HepG2 (cell line): ENCODE measurements around the gene CKLF. TPM values are rescaled to one million over a fixed set of nuclear protein-coding genes. Genes with fewer than 3 reads are reported as not detected.
A peak's percentile ranks its signal among the peaks of the same experiment; 100 is the strongest.

Experiments used
- AKAP8 ChIP-seq: sonication (generic); formaldehyde crosslinking; IDR thresholded peaks from 2 replicates; pipeline ENCODE4 v1.5.1; 2020; ENCODE audit warnings: mild to moderate bottlenecking, missing genetic modification reagents
- CEBPB ChIP-seq: IDR thresholded peaks from 2 replicates; pipeline ENCODE4 v1.6.1; 2011; ENCODE audit warnings: low read depth, low read length, improper control_type of control experiment, borderline replicate concordance
- GATA4 ChIP-seq: sonication (generic); IDR thresholded peaks from 2 replicates; pipeline ENCODE4 v1.6.1; 2016; ENCODE audit warnings: antibody characterized with exemption, low read depth, borderline replicate concordance
- GLMP ChIP-seq: sonication (generic); formaldehyde crosslinking; IDR thresholded peaks from 2 replicates; pipeline ENCODE4 v1.9.0; 2021; ENCODE audit warnings: missing genetic modification reagents, mild to moderate bottlenecking, borderline replicate concordance
- HNF4G ChIP-seq, 2 experiments: sonication (generic) in 1 of 2; formaldehyde crosslinking in 1 of 2; IDR thresholded peaks; 2 replicates each; pipeline versions ENCODE4 v1.4.0 to v1.6.1; 2011 to 2020; ENCODE audit warnings: borderline replicate concordance in 2 of 2, low read depth in 2 of 2, mild to moderate bottlenecking in 2 of 2, low read length in 1 of 2, missing genetic modification reagents in 1 of 2, moderate library complexity in 1 of 2
- KDM6A ChIP-seq: IDR thresholded peaks from 2 replicates; pipeline ENCODE4 v1.6.1; 2016; ENCODE audit warnings: low read depth
- NFAT5 ChIP-seq: sonication (generic); formaldehyde crosslinking; IDR thresholded peaks from 2 replicates; pipeline ENCODE4 v1.4.0; 2020; ENCODE audit warnings: missing genetic modification reagents
- ZNF432 ChIP-seq: sonication (generic); formaldehyde crosslinking; IDR thresholded peaks from 2 replicates; pipeline ENCODE4 v1.5.0; 2020; ENCODE audit warnings: missing genetic modification reagents, mild to moderate bottlenecking, borderline replicate concordance
- ZNF501 ChIP-seq: sonication (generic); formaldehyde crosslinking; IDR thresholded peaks from 2 replicates; pipeline ENCODE4 v1.5.1; 2020; ENCODE audit warnings: mild to moderate bottlenecking, moderate library complexity, missing genetic modification reagents
- ZNF609 ChIP-seq: sonication (generic); formaldehyde crosslinking; IDR thresholded peaks from 2 replicates; pipeline ENCODE4 v1.4.0; 2020; ENCODE audit warnings: mild to moderate bottlenecking, missing genetic modification reagents, borderline replicate concordance
- ZNF672 ChIP-seq: sonication (generic); formaldehyde crosslinking; IDR thresholded peaks from 2 replicates; pipeline ENCODE4 v1.8.1; 2022; ENCODE audit warnings: missing genetic modification reagents
- polyA plus RNA-seq, 8 experiments: library from polyadenylated mRNA; depleted of rRNA in 3 of 8; stranded (reverse) in 7 of 8; unstranded in 1 of 8; fragments of >200 nt; fragmentation: Illumina TruSeq in 4 of 8; extraction: Trizol in 4 of 8; gene quantifications; 2 replicates each; pipeline versions ENCODE4 v1.2.1 to v1.2.3, GENCODE V29; 2011 to 2016; ENCODE audit warnings: low read depth in 4 of 8, missing spikeins in 1 of 8, mixed read lengths in 1 of 8; ENCODE audit not compliant: insufficient read depth in 1 of 8
- total RNA-seq, 5 experiments: library from RNA; depleted of rRNA; stranded (reverse); fragments of >200 nt; fragmentation: Illumina TruSeq; extraction: Trizol; gene quantifications; 2 replicates each; pipeline ENCODE4 v1.2.3, GENCODE V29; 2016; ENCODE audit warnings: low read depth in 1 of 5
- TF ChIP-seq, protein P1 (sequence below): sonication (generic); formaldehyde crosslinking; IDR thresholded peaks from 2 replicates; pipeline ENCODE4 v1.4.0; 2020; ENCODE audit warnings: missing genetic modification reagents

Gene CKLF
- total and polyA plus RNA-seq, 2 of the 13 experiments (the other 11 are each of a cell fraction or from before 2014, with no cell fraction given), result 120 to 167 TPM

- TF ChIP-seq ZNF609 (CRISPR knock-in tag), result no peak
- no peak for TF ChIP-seq NFAT5 (CRISPR knock-in tag)
- TF ChIP-seq GATA4, result peak; percentile 16; the same call in 1 of the 2 replicates
- no peak for TF ChIP-seq ZNF432 (CRISPR knock-in tag)
- 0 out of 2 replicates have a peak, but pooled peaks have one; percentile 21 for TF ChIP-seq ZNF501 (CRISPR knock-in tag)
- TF ChIP-seq, protein P1, sequence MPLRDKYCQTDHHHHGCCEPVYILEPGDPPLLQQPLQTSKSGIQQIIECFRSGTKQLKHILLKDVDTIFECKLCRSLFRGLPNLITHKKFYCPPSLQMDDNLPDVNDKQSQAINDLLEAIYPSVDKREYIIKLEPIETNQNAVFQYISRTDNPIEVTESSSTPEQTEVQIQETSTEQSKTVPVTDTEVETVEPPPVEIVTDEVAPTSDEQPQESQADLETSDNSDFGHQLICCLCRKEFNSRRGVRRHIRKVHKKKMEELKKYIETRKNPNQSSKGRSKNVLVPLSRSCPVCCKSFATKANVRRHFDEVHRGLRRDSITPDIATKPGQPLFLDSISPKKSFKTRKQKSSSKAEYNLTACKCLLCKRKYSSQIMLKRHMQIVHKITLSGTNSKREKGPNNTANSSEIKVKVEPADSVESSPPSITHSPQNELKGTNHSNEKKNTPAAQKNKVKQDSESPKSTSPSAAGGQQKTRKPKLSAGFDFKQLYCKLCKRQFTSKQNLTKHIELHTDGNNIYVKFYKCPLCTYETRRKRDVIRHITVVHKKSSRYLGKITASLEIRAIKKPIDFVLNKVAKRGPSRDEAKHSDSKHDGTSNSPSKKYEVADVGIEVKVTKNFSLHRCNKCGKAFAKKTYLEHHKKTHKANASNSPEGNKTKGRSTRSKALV, result no peak
- no peak for TF ChIP-seq ZNF672
- no peak for TF ChIP-seq GLMP (CRISPR knock-in tag)
- TF ChIP-seq HNF4G (IDR thresholded peaks at IDR 0.05; ENCODE audit: borderline replicate concordance, low read depth, low read length), result peak; percentile 39; the same call in 1 of the 2 replicates
- TF ChIP-seq HNF4G (CRISPR knock-in tag; IDR thresholded peaks at IDR 0.05; ENCODE audit: borderline replicate concordance, low read depth), result no peak
- TF ChIP-seq KDM6A (CRISPR knock-in tag), result no peak
- 0 out of 2 replicates have a peak, but pooled peaks have one; percentile 50 for TF ChIP-seq AKAP8 (CRISPR knock-in tag)
- TF ChIP-seq CEBPB, result peak; percentile 45; the same call in 1 of the 2 replicates
These were observed 61.9 kb downstream of the CKLF start (continued) for GRCh38 chr16:66614161-66614802.
